GM20000 (cell line): ENCODE data around the gene DENND5A.

Experiments
- DNase-seq: peaks from one replicate; pipeline ENCODE4 v3.0.0; 2012; ENCODE audit warnings: low spot score
- CTCF ChIP-seq: IDR thresholded peaks from 2 replicates; pipeline ENCODE4 v1.5.1; 2012; ENCODE audit warnings: mild to moderate bottlenecking, control low read depth; ENCODE audit errors: extremely low read depth, missing control alignments

Gene DENND5A

GRCh38 chr11:9160166-9160565 lies 105.0 kb downstream of the DENND5A start:
- no peak for TF ChIP-seq CTCF
- no peak for DNase-seq

- no peak for TF ChIP-seq CTCF
- DNase-seq = no peak
Observed at GRCh38 chr11:9158898-9159391, 106.2 kb downstream of the DENND5A start.

GRCh38 chr11:9155930-9156329 lies 109.2 kb downstream of the DENND5A start:
- DNase-seq = no peak
- no peak for TF ChIP-seq CTCF

- no peak for TF ChIP-seq CTCF
- no peak for DNase-seq
Observed at GRCh38 chr11:9153651-9154050, 111.5 kb downstream of the DENND5A start.

- TF ChIP-seq CTCF = no peak
- DNase-seq = no peak
Observed at GRCh38 chr11:9151631-9152030, 113.5 kb downstream of the DENND5A start.

GRCh38 chr11:9150926-9151325 lies 114.2 kb downstream of the DENND5A start:
- DNase-seq = no peak

GRCh38 chr11:9150501-9150900 lies 114.6 kb downstream of the DENND5A start:
- DNase-seq = no peak
- TF ChIP-seq CTCF = no peak

More at GRCh38 chr11:9150926-9151325, 114.2 kb downstream of the DENND5A start:
- TF ChIP-seq CTCF = no peak
